ENCODE measurements around the gene GALNT7. TPM values are rescaled to one million over a fixed set of nuclear protein-coding genes. Genes with fewer than 3 reads are reported as not detected.

Gene GALNT7
- total RNA-seq, 4 donors from 2014 or later = 31.4 to 124 (median 105) TPM

DNA sequence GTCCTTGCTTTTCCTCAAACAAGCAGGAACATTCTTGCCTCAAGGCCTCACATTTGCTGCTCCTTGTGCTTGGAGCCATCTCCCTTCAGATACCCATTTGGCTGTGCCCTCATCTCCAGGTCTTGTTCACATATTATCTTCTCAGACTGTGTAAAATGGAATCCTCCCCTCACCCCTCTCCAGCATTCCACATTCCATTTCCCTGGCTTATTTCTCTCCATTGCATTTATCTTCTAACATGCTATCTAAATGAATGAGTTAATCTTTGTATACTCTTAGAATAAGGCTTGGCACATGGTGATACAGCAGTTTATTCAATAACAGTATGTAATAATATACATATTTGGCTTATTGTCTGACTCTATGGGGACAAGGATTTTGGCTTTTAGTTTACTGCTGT is 8.8 kb upstream of the GALNT7 start:
- TF ChIP-seq EP300 (IDR thresholded peaks at IDR 0.05; ENCODE audit: low read depth) = no peak
- TF ChIP-seq POLR2AphosphoS5 (IDR thresholded peaks at IDR 0.05) = no peak
- no peak for TF ChIP-seq POLR2A (IDR thresholded peaks at IDR 0.05)
- TF ChIP-seq, protein P1, sequence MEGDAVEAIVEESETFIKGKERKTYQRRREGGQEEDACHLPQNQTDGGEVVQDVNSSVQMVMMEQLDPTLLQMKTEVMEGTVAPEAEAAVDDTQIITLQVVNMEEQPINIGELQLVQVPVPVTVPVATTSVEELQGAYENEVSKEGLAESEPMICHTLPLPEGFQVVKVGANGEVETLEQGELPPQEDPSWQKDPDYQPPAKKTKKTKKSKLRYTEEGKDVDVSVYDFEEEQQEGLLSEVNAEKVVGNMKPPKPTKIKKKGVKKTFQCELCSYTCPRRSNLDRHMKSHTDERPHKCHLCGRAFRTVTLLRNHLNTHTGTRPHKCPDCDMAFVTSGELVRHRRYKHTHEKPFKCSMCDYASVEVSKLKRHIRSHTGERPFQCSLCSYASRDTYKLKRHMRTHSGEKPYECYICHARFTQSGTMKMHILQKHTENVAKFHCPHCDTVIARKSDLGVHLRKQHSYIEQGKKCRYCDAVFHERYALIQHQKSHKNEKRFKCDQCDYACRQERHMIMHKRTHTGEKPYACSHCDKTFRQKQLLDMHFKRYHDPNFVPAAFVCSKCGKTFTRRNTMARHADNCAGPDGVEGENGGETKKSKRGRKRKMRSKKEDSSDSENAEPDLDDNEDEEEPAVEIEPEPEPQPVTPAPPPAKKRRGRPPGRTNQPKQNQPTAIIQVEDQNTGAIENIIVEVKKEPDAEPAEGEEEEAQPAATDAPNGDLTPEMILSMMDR (IDR thresholded peaks at IDR 0.05) = no peak
- Histone ChIP-seq H3K27me3 (no peaks in the 10 kb centered on the region), H3K27ac (no peak overlapping the region), H3K9me3 (no peaks in the 10 kb centered on the region), H3K36me3 (no peaks in the 10 kb centered on the region), H3K4me3 (no peak overlapping the region), H3K4me1 (no peaks in the 10 kb centered on the region)
- intact Hi-C loops (cut with DNase I; ENCODE audit: low total_unique reads) = no loop called here
- in situ Hi-C loops (cut with MboI; ENCODE audit: low pct_ligation_motif_present in 1 of 4, low pct_unique_long_range_greater_than_20kb in 1 of 4, low sequenced_read_pairs in 3 of 4) = loop anchor here in 2 of 4 donors (10.0 to 25.0 kb wide), 3 partner anchors 75 to 253 kb away; no protein-coding TSS in a partner anchor
- DNase-seq = no peak

DNA sequence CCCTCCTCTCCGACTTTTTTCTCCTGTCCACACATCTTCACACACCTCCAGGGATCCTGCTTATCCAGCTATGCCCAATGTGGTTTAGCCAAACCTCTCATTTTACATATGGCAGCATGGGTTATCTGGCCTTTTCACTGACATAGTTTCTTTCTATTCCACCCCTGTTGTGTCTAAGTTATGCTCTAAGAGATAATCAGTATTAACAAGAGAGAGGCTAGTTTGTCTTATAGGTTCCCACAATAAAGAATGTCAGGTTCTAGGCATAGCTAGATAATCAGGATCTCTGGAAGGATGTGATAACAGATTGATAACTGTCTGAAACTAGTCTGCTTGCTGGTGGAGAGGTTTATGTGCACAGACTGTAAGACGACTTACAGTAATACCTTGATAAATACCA is 7.7 kb upstream of the GALNT7 start:
- in situ Hi-C loops (cut with MboI; ENCODE audit: low pct_ligation_motif_present in 1 of 4, low pct_unique_long_range_greater_than_20kb in 1 of 4, low sequenced_read_pairs in 3 of 4) (loop anchor here in 2 of 4 donors (10.0 to 25.0 kb wide), 3 partner anchors 74 to 251 kb away; no protein-coding TSS in a partner anchor), intact Hi-C loops (cut with DNase I; ENCODE audit: low total_unique reads) (no loop called here)
- Histone ChIP-seq H3K9me3 (no peaks in the 10 kb centered on the region), H3K27me3 (no peaks in the 10 kb centered on the region), H3K36me3 (no peaks in the 10 kb centered on the region), H3K4me1 (no peaks in the 10 kb centered on the region), H3K27ac (no peak overlapping the region), H3K4me3 (no peak overlapping the region)
- no peak for DNase-seq
- 85 to 90% methylated on average over 2 of the region's 2 CpGs for WGBS, 2 donors (ENCODE audit: low coverage in 1 of 2)
- TF ChIP-seq POLR2AphosphoS5 (IDR thresholded peaks at IDR 0.05) (no peak), POLR2A (IDR thresholded peaks at IDR 0.05) (no peak), EP300 (IDR thresholded peaks at IDR 0.05; ENCODE audit: low read depth) (no peak)
- TF ChIP-seq, protein P1 (IDR thresholded peaks at IDR 0.05) = no peak

DNA sequence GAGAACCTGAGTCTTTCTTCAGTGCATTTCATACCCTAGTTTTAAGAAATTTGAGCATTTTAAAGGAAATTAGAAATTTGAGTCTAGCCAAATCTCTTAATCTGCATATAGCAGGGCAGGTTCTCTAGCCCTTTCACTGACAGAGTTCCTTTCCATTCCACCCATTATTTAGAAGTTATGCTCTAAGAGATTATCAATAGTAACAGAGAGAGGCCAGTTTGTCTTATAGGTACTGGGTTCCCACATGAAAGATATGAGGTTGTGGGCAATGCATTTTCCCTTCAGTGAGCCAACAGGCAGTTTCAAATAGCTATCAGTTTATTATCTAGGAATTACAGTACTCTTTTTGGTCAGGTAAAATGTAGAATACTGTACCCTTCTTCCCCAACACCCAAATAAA is 7.3 kb upstream of the GALNT7 start:
- no peak for DNase-seq
- no peak for TF ChIP-seq POLR2A (IDR thresholded peaks at IDR 0.05)
- TF ChIP-seq EP300 (IDR thresholded peaks at IDR 0.05; ENCODE audit: low read depth) = no peak
- TF ChIP-seq POLR2AphosphoS5 (IDR thresholded peaks at IDR 0.05) = no peak
- TF ChIP-seq, protein P1 (IDR thresholded peaks at IDR 0.05) = no peak
- Histone ChIP-seq H3K27ac (no peak overlapping the region), H3K9me3 (no peaks in the 10 kb centered on the region), H3K27me3 (no peaks in the 10 kb centered on the region), H3K4me1 (no peaks in the 10 kb centered on the region), H3K36me3 (no peaks in the 10 kb centered on the region), H3K4me3 (no peak overlapping the region)
- in situ Hi-C loops (cut with MboI; ENCODE audit: low pct_ligation_motif_present in 1 of 4, low pct_unique_long_range_greater_than_20kb in 1 of 4, low sequenced_read_pairs in 3 of 4) = loop anchor here in 2 of 4 donors (10.0 to 25.0 kb wide), 3 partner anchors 73 to 251 kb away; no protein-coding TSS in a partner anchor
- intact Hi-C loops (cut with DNase I; ENCODE audit: low total_unique reads) = no loop called here

DNA sequence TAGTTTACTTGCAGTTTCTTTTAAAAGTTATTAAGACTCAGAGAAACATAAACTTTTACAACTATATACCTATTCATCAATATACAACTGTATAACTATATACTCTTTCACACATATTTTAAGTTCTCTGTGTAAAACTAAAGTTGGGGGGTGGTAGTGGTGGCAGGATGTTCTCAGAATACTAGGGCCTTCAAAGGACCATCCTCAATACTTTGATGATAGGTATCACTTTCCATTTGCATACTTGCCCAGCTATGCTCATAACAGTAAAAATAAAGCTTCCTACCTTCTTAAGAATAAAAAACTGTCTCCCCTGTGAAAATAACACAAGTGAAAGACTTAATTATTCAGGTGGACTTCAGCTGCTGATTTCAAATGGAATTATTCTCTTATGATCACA is 2.9 kb upstream of the GALNT7 start:
- DNase-seq = no peak
- no peaks in the 10 kb centered on the region for H3K9me3 ChIP-seq
- TF ChIP-seq POLR2AphosphoS5 (IDR thresholded peaks at IDR 0.05) (no peak), EP300 (IDR thresholded peaks at IDR 0.05; ENCODE audit: low read depth) (no peak), POLR2A (IDR thresholded peaks at IDR 0.05) (no peak)
- in situ Hi-C loops (cut with MboI; ENCODE audit: low pct_ligation_motif_present in 1 of 4, low pct_unique_long_range_greater_than_20kb in 1 of 4, low sequenced_read_pairs in 3 of 4) (loop anchor here in 2 of 4 donors (10.0 to 25.0 kb wide), 3 partner anchors 69 to 247 kb away; no protein-coding TSS in a partner anchor), intact Hi-C loops (cut with DNase I; ENCODE audit: low total_unique reads) (no loop called here)
- peaks cover 3 to 10% (median 8%) of the 10 kb centered on the region in 4 donors for H3K4me1 ChIP-seq
- no peak overlapping the region for H3K4me3 ChIP-seq
- H3K27me3 ChIP-seq = no peaks in the 10 kb centered on the region
- H3K27ac ChIP-seq = no peak overlapping the region
- H3K36me3 ChIP-seq = no peaks in the 10 kb centered on the region

DNA sequence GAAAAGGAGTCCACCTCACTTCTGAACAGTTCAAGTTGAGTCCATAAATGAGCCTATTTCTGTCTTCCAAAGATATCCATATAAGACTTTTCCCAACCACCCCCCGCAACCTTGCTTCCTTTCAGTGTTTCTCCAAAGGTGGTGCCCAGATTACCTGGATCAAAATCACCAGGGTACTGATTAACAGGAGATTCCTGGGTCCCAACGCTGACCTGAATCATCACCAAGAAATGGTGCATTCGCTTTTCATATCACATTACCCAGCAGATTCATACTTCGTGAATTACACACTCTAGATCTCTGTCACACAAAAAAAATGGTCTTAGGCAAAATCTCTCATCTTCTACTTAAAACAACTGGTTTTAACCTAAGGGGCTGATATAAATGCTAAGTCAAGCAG is 2.1 kb upstream of the GALNT7 start:
- no peaks in the 10 kb centered on the region for H3K36me3 ChIP-seq
- intact Hi-C loops (cut with DNase I; ENCODE audit: low total_unique reads) = no loop called here
- WGBS, 2 donors (ENCODE audit: low coverage in 1 of 2) = 93 to 96% methylated on average over 3 to 4 of the region's 4 CpGs
- in situ Hi-C loops (cut with MboI; ENCODE audit: low pct_ligation_motif_present in 1 of 4, low pct_unique_long_range_greater_than_20kb in 1 of 4, low sequenced_read_pairs in 3 of 4) = loop anchor here in 2 of 4 donors (10.0 to 25.0 kb wide), 3 partner anchors 68 to 246 kb away; no protein-coding TSS in a partner anchor
- H3K4me1 ChIP-seq = peaks cover 8 to 18% (median 16%) of the 10 kb centered on the region in 4 donors
- no peak overlapping the region for H3K4me3 ChIP-seq
- DNase-seq = no peak
- H3K27me3 ChIP-seq = no peaks in the 10 kb centered on the region
- no peaks in the 10 kb centered on the region for H3K9me3 ChIP-seq
- TF ChIP-seq POLR2AphosphoS5 (IDR thresholded peaks at IDR 0.05) (no peak), EP300 (IDR thresholded peaks at IDR 0.05; ENCODE audit: low read depth) (no peak), POLR2A (IDR thresholded peaks at IDR 0.05) (no peak)
- TF ChIP-seq, protein P1 (IDR thresholded peaks at IDR 0.05) = no peak
- H3K27ac ChIP-seq = no peak overlapping the region
